Measurements from ENCODE around the gene KCNAB1. TPM values are rescaled to one million over a fixed set of nuclear protein-coding genes. Genes with fewer than 3 reads are reported as not detected.

The KCNAB1 gene
- polyA plus RNA-seq, 1 donor (not counting 4 experiments of a cell fraction or from before 2014, with no cell fraction given) = 0.03 TPM

DNA sequence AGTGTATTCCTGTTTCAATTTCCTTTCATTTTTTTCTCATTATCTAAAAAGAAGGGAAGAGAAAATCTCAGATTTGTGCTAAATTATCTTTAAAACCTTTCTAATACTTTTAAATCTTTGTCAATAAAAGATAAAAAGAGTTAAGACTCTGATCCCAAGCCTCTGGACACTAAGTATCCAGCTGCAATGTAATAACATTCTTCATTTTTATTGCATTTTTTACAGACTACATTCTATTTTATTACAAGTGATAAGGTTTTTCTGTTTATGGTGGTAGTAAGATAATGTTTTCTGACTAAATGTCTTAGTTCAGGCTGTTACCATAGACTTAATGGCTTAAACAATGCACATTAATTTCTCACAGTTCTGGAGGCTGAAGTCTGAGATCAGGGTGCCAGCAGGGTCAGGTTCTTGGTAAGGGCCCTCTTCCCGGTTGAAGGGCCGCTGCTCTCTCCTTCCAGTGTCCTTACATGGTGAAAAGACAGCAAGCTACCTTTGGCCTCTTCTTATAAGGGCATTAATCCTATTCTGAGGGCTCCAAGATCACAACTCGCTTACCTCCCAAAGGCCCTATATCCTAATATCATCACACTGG lies 19.7 kb downstream of the KCNAB1 start:
- no peak overlapping the region for H2AFZ ChIP-seq (ENCODE audit: control insufficient read depth, low read length)
- no peaks in the 10 kb centered on the region for H3K79me2 ChIP-seq (ENCODE audit: control insufficient read depth, insufficient read depth, low read length)
- H3K27me3 ChIP-seq (ENCODE audit: control insufficient read depth, extremely low read depth, insufficient read depth, low read length) = no peaks in the 10 kb centered on the region
- H3K9me3 ChIP-seq (ENCODE audit: control insufficient read depth, low read depth, low read length) = no peaks in the 10 kb centered on the region
- H3K36me3 ChIP-seq (ENCODE audit: control insufficient read depth in 2 of 2, extremely low read depth in 1 of 2, insufficient read depth in 2 of 2, low read length in 2 of 2) = no peaks in the 10 kb centered on the region
- DNase-seq (ENCODE audit: low read depth, low spot score) = no peak
- no peak overlapping the region for H3K27ac ChIP-seq (ENCODE audit: control insufficient read depth, insufficient read depth, low read length)
- H3K4me1 ChIP-seq (ENCODE audit: control insufficient read depth, extremely low read depth, insufficient read depth, low read length) = no peaks in the 10 kb centered on the region
- no peak overlapping the region for H3K4me3 ChIP-seq (ENCODE audit: control insufficient read depth in 2 of 3, extremely low read depth in 1 of 3, insufficient read depth in 2 of 3, low read depth in 1 of 3, low read length in 3 of 3)
- H3K9ac ChIP-seq (ENCODE audit: control insufficient read depth, extremely low read depth, insufficient read depth, low read length) = no peak overlapping the region
- TF ChIP-seq, protein P1, sequence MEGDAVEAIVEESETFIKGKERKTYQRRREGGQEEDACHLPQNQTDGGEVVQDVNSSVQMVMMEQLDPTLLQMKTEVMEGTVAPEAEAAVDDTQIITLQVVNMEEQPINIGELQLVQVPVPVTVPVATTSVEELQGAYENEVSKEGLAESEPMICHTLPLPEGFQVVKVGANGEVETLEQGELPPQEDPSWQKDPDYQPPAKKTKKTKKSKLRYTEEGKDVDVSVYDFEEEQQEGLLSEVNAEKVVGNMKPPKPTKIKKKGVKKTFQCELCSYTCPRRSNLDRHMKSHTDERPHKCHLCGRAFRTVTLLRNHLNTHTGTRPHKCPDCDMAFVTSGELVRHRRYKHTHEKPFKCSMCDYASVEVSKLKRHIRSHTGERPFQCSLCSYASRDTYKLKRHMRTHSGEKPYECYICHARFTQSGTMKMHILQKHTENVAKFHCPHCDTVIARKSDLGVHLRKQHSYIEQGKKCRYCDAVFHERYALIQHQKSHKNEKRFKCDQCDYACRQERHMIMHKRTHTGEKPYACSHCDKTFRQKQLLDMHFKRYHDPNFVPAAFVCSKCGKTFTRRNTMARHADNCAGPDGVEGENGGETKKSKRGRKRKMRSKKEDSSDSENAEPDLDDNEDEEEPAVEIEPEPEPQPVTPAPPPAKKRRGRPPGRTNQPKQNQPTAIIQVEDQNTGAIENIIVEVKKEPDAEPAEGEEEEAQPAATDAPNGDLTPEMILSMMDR (optimal IDR thresholded peaks at IDR 0.05 in 1 of 3, IDR thresholded peaks at IDR 0.05 in 1 of 3, conservative IDR thresholded peaks at IDR 0.05 in 1 of 3; ENCODE audit: extremely low read depth in 1 of 3, insufficient read depth in 2 of 3, low read length in 3 of 3) = no peak
- TF ChIP-seq EZH2 (IDR thresholded peaks at IDR 0.05; ENCODE audit: low read length) = no peak
- H3K9me1 ChIP-seq (ENCODE audit: control insufficient read depth, extremely low read depth, insufficient read depth, low read length) = no peaks in the 10 kb centered on the region
- H3K4me2 ChIP-seq (ENCODE audit: control insufficient read depth, extremely low read depth, insufficient read depth, low read depth, low read length) = no peak overlapping the region
- FAIRE-seq = no peak
- H4K20me1 ChIP-seq (ENCODE audit: control insufficient read depth, extremely low read depth, insufficient read depth, low read length) = no peaks in the 10 kb centered on the region
- dilution Hi-C loops (cut with MboI; ENCODE audit: extremely low pct_ligation_motif_present, low sequenced_read_pairs) = no loop called here

DNA sequence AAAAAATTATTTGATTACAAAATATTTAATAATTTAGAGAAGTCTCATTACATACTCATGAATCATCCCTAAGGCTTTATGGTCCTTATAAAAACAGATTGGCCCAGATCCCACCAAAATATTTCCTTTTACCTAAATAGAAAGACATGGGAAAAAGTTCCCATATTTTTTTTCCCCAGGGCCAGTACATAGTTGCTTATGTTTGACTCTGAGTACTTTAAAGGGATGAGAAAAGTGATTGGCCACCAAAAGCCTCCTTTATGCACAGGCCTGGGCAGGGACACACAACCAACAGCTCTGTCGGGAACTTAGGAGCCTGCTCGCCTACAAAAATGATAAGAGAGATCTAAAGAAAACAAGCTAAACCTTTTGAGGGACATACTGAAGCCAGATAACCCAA lies 22.3 kb downstream of the KCNAB1 start:
- Histone ChIP-seq H3K79me2 (ENCODE audit: control insufficient read depth, insufficient read depth, low read length) (no peaks in the 10 kb centered on the region), H3K4me1 (ENCODE audit: control insufficient read depth, extremely low read depth, insufficient read depth, low read length) (no peaks in the 10 kb centered on the region), H3K27me3 (ENCODE audit: control insufficient read depth, extremely low read depth, insufficient read depth, low read length) (peaks cover 5% of the 10 kb centered on the region), H4K20me1 (ENCODE audit: control insufficient read depth, extremely low read depth, insufficient read depth, low read length) (no peaks in the 10 kb centered on the region), H3K4me3 (ENCODE audit: control insufficient read depth in 2 of 3, extremely low read depth in 1 of 3, insufficient read depth in 2 of 3, low read depth in 1 of 3, low read length in 3 of 3) (no peak overlapping the region), H3K36me3 (ENCODE audit: control insufficient read depth in 2 of 2, extremely low read depth in 1 of 2, insufficient read depth in 2 of 2, low read length in 2 of 2) (no peaks in the 10 kb centered on the region), H3K9ac (ENCODE audit: control insufficient read depth, extremely low read depth, insufficient read depth, low read length) (no peak overlapping the region), H3K9me1 (ENCODE audit: control insufficient read depth, extremely low read depth, insufficient read depth, low read length) (no peaks in the 10 kb centered on the region), H3K9me3 (ENCODE audit: control insufficient read depth, low read depth, low read length) (no peaks in the 10 kb centered on the region), H3K4me2 (ENCODE audit: control insufficient read depth, extremely low read depth, insufficient read depth, low read depth, low read length) (no peak overlapping the region), H2AFZ (ENCODE audit: control insufficient read depth, low read length) (no peak overlapping the region), H3K27ac (ENCODE audit: control insufficient read depth, insufficient read depth, low read length) (no peak overlapping the region)
- FAIRE-seq (no peak), DNase-seq (ENCODE audit: low read depth, low spot score) (no peak)
- dilution Hi-C loops (cut with MboI; ENCODE audit: extremely low pct_ligation_motif_present, low sequenced_read_pairs) = no loop called here
- TF ChIP-seq, protein P1 (optimal IDR thresholded peaks at IDR 0.05 in 1 of 3, IDR thresholded peaks at IDR 0.05 in 1 of 3, conservative IDR thresholded peaks at IDR 0.05 in 1 of 3; ENCODE audit: extremely low read depth in 1 of 3, insufficient read depth in 2 of 3, low read length in 3 of 3) = no peak
- TF ChIP-seq EZH2 (IDR thresholded peaks at IDR 0.05; ENCODE audit: low read length) = no peak

Data from keratinocyte (primary cell).